HG02571 (cell line): ENCODE results near the gene INO80D.
"Not testable (repeated sequence)": the region's sequence is repeated elsewhere in the genome, so short reads cannot be mapped to it uniquely, and the experiment has no call there.

Experiments used
- ATAC-seq: cut with Tn5 transposase; IDR thresholded peaks from one replicate; pipeline ENCODE4 v1.9.1; 2021; ENCODE audit warnings: mild to moderate bottlenecking, moderate library complexity; ENCODE audit not compliant: unreplicated experiment

The INO80D gene, protein sequence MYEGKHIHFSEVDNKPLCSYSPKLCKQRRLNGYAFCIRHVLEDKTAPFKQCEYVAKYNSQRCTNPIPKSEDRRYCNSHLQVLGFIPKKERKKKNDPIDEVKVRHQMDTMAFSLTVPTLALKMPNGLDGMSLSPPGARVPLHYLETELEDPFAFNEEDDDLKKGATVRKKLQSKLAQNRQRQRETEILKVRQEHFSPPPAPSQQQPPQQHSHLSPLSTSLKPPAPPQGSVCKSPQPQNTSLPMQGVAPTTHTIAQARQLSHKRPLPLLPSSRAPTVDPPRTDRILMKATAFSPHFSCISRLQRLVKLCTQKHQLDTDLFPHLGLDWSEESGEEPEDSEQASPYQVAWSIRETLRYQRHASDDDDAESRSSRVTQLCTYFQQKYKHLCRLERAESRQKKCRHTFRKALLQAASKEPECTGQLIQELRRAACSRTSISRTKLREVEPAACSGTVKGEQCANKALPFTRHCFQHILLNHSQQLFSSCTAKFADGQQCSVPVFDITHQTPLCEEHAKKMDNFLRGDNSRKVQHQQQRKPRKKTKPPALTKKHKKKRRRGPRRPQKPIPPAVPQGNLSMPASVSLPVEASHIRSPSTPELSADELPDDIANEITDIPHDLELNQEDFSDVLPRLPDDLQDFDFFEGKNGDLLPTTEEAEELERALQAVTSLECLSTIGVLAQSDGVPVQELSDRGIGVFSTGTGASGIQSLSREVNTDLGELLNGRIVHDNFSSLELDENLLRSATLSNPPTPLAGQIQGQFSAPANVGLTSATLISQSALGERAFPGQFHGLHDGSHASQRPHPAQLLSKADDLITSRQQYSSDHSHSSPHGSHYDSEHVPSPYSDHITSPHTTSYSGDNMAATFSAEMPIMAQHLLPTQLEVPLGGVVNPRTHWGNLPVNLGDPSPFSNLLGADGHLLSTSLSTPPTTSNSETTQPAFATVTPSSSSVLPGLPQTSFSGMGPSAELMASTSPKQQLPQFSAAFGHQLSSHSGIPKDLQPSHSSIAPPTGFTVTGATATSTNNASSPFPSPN

DNA sequence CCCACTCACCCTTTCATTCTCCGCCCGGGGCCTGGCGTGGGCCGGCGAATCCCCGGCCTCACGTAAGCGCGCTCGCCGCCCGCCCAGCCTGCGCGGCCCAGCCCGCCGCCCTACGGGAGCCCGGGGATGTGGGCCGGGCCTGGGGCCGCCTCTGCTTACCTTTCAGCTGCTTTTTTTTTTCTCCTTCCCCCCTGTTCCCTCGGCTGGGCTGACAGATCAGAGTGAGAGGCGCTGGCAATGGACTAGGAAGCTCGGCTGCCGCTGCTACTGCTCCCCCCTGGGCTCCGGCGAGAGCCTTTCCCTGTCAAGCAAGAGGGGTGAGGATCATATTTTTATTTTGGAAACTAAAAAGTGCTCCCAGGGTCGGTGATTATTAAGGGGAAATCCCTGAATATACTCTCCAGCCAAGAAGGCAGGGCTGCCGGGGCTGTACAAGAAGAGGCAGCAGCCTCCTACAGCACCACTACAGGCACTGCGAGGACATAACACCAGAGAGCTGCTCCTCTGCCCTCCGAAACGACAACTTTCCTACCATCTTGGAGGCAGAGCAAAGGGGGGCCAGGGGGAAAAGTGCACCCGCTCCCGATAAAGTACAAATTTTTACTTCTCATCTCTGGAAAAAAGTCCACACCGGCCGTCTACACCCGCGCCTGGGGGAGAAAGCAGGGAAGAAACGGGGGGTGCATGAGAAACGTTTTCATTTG lies at the start of gene INO80D:
TSS of gene INO80D (minus strand) at position 433 of the 704 bp plus-strand sequence. CDS start 23,158 bp downstream, outside the sequence.
- ATAC-seq, result peak; percentile 81

- no peak for ATAC-seq
Observed at GRCh38 chr2:206127656-206128055, 41.7 kb upstream of the INO80D start.

DNA sequence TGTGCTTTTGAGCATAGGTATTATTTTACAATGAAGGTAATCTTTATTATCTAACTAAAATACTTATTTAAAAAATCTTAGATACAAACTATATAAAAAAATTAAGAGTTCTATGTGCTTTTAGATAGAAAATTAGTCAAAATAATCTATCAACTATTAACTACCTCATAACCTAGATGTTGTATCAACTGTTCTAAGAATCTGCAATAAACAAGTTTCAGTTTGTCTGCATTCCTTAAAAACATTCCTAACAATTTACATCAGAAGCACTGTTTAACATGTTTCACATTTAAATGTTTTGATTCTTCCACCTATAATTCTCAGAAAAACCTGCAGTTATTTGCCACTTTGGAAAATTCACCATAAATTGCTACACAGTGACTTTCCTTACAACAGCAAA lies 39.9 kb upstream of the INO80D start:
- ATAC-seq, result no peak

DNA sequence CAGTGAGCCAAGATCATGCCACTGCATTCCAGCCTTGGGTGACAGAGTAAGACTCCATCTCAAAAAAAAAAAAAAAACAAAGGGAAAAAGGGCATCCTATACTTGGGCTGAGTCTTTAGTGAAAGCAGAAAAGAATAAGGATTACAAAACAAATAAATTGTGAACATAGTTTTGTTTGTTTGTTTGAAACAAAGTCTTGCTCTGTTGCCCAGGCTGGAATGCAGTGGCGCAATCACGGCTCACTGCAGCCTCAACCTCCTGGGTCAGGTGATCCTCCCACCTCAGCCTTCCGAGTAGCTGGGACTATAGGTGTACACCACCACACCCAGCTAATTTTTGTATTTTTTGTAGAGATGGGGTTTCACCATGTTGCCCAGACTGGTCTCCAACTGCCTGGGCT lies 36.6 kb upstream of the INO80D start:
- not testable (repeated sequence) for ATAC-seq

- ATAC-seq, result no peak
Observed at GRCh38 chr2:206116278-206116677, 30.3 kb upstream of the INO80D start.

DNA sequence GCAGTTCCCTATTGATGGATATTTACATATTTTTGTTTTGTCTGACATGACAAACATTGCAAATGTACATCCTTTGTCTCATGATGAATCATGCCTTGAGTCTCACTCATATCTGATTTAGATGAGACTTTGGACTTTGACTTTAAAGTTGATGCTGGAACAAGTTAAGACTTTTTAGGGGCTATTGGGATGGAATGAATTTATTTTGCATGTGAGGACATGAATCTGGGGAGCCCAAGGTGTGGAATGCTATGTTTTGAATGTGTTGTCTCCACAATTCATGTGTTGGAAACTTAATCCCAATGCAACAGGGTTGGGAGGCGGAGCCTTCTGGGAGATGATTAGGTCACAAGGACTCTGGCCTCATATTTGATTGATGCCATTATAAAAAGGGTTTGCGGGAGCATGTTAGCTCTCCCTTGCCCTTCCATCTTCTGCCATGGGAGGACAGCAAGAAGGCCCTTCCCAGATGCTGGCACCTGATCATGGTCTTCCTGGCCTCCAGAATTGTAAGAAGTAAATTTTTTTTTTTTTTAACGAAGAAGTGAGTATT lies 29.1 kb upstream of the INO80D start:
- no peak for ATAC-seq

DNA sequence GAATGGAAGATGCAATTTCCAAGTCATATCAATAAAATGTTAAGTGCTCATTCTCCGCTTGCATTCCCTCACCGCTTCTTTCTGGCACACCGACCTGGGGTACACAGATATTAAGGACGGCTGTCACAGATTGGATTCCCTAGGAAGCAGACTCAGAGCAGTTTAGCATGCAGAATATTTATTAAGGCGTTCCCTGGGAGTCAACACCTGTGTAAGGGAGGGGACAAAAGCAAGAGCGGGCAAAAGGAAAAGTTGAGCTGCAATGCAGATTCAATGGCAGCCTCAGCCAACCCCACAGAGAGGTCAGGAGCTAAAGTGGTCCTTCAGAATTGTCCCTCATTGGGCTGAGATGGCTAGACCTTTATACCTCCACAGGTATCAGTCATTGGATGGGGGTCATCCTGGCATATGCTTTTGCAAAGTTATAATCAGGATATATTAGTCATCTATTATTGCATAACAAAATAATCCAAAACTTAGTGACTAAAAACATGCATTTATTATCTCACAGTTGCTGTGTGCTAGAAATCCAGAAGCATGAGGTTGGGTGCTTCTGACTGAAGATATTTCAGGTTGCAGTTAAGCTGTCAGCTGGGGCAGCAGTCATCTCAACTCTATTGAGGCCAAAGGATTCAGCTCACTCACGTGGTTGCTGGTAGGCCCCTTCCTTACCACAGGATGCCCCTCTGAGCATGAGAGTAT lies 27.0 kb upstream of the INO80D start:
- no peak for ATAC-seq

DNA sequence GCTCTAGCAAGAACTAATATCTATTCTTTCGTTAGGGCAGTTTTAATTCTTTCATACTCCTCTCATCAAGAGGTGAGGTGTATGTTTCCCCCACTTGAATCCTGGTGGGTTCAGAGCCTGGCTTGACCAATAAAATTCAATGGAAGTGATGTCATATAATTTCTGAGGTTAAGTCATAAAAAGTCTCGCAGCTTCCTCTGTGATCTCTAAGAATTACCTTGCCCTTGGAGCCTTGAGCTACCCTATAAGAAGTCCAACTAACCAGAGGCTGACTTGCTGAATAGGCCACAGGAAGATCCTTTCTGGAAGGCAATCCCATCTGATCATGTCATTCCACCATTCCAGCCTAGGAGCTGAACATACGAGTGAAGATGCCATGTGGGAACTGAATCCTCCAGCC lies 26.1 kb upstream of the INO80D start:
- ATAC-seq, result no peak

- no peak for ATAC-seq
Observed at GRCh38 chr2:206108713-206109112, 22.7 kb upstream of the INO80D start.

DNA sequence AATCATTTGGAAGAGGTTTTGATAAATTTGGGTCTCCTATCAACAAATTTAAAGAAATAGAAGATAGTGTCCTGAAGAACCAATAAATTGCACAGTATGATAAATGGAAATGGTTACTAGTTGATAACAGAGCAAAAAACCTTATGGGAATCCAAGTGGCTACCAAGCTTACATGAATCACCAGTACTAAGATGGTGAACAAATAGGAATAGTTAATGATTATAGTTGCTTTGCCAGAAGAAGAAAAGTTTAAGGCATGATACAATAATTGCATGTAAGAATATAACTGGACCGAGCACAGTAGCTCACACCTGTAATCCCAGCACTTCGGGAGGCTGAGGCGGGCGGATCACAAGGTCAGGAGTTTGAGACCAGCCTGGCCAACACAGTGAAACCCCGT lies 19.6 kb upstream of the INO80D start:
- ATAC-seq, result no peak

DNA sequence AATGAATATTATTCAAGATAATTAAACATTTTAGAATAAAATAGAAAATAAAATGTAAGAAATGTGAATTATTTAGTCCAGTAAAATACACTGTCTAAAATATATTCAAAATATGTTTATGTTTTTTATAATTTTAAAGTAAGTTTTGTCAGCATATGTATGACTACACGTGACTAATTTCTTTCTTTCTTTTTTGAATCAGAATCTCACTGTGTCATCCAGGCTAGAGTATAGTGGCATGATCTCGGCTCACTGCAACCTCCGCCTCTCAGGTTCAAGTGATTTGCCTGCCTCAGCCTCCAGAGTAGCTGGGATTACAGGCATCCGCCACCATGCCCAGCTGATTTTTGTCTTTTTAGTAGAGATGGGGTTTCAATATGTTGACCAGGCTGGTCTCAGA lies 19.1 kb upstream of the INO80D start:
- ATAC-seq, result no peak

- ATAC-seq, result not testable (repeated sequence)
Observed at GRCh38 chr2:206098872-206099271, 12.9 kb upstream of the INO80D start.

- ATAC-seq, result no peak
Observed at GRCh38 chr2:206098471-206098870, 12.5 kb upstream of the INO80D start.

- no peak for ATAC-seq
Observed at GRCh38 chr2:206096876-206097275, 10.9 kb upstream of the INO80D start.

- no peak for ATAC-seq
Observed at GRCh38 chr2:206095536-206096332, 9.8 kb upstream of the INO80D start.

- no peak for ATAC-seq
Observed at GRCh38 chr2:206092297-206092696, 6.3 kb upstream of the INO80D start.

DNA sequence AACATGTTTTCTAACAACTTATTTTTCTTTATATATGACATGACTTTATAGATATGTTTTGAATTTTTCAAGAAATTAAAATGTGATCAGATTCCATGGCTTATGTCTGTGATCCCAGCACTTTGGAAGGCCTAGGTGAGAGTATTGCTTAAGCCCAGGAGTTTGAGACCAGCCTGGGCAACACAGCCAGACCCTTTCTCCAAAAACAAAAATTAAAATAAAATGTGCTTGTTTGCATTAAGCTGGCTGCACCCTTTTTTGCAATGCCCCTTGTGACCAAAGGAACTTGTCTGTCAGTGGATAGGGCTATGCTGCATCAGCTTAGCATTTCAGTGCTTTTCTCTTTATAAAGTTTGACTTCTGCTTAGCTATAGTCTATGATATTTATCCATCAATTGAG lies 2.3 kb upstream of the INO80D start:
- no peak for ATAC-seq

DNA sequence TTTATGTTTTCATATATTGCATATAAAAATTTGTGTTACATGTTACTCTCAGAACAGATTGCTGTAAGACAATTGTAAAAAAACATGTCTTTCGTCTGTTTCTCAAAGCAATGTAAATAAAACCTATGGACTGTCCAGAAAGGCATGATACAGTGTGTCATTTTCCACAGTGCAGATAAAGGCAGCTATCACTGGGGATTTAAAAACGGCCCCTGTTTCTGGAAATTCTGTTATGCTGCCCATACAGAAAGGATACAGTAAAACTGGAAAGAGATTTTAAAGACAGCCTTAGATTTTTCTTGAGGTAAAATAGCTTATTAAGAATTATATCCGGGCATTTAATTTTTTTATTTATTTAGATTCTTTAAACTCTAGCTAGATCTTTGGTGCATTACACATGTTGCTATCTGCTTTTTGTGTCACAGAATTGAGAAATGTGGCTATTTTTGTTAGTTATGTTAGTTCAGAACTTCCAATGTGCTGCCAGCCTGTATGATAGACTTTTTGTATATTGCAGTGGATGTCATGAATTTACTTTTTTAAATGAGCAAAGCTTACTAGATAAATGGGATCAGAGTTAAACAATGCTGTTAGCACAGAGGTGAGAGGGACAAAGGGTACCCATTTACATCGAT lies 859 bp upstream of the INO80D start:
- ATAC-seq, result no peak
